Esophagus muscularis mucosa (tissue), 4 donors: ENCODE measurements around the gene HOXB5. TPM values are rescaled to one million over a fixed set of nuclear protein-coding genes. Genes with fewer than 3 reads are reported as not detected.

Experiments used
- DNase-seq: peaks from one replicate; pipeline ENCODE4 v3.0.0-alpha.2; 2017; ENCODE audit errors: extremely low spot score
- H3K27ac ChIP-seq, 4 donors: fragments of 200-600 bp; sonication (generic); replicated peaks in 1 of 4; 1 replicate in 3 of 4; 2 replicates in 1 of 4; pipeline ENCODE4 v1.5.1; 2016 to 2019; ENCODE audit warnings: mild to moderate bottlenecking in 1 of 4
- H3K27me3 ChIP-seq, 4 donors: fragments of 200-600 bp; sonication (generic); one replicate each; pipeline versions ENCODE4 v1.5.1 to v1.6.0; 2016 to 2019
- H3K36me3 ChIP-seq, 4 donors: fragments of 200-600 bp; sonication (generic); one replicate each; pipeline ENCODE4 v1.5.1; 2016 to 2019
- H3K4me1 ChIP-seq, 4 donors: fragments of 200-600 bp; sonication (generic); one replicate each; pipeline ENCODE4 v1.5.1; 2016 to 2019
- H3K4me3 ChIP-seq, 4 donors: fragments of 200-600 bp; sonication (generic); 1 replicate in 2 of 4; 2 replicates in 2 of 4; pipeline ENCODE4 v1.5.1; 2016 to 2019; ENCODE audit warnings: mild to moderate bottlenecking in 4 of 4, moderate library complexity in 1 of 4
- H3K9me3 ChIP-seq, 4 donors: fragments of 200-600 bp; sonication (generic); 1 replicate in 3 of 4; 2 replicates in 1 of 4; pipeline ENCODE4 v1.5.1; 2016 to 2019
- CTCF ChIP-seq, 3 experiments: fragments of 200-600 bp in 2 of 3; fragments of 450-650 bp in 1 of 3; sonication (generic) in 2 of 3; IDR thresholded peaks; one replicate each; pipeline ENCODE4 v1.5.1; 2017 to 2019; ENCODE audit warnings: antibody characterized with exemption in 3 of 3, mild to moderate bottlenecking in 2 of 3, moderate library complexity in 1 of 3
- EP300 ChIP-seq: sonication (generic); formaldehyde crosslinking; IDR thresholded peaks from one replicate; pipeline ENCODE4 v1.6.1; 2017; ENCODE audit warnings: antibody characterized with exemption
- POLR2A ChIP-seq: fragments of 450-650 bp; IDR thresholded peaks from one replicate; pipeline ENCODE4 v1.6.1; 2017; ENCODE audit warnings: antibody characterized with exemption, moderate library complexity, mild to moderate bottlenecking, low read depth
- POLR2AphosphoS5 ChIP-seq, 2 donors: sonication (generic); formaldehyde crosslinking; IDR thresholded peaks; one replicate each; pipeline ENCODE4 v1.6.1; 2017; ENCODE audit warnings: antibody characterized with exemption in 2 of 2
- WGBS: methylation state at CpG from one replicate; pipeline ENCODE4 v1.1.5; 2018; 5-methylcytosine and 5-hydroxymethylcytosine counted together
- intact Hi-C: fragments of 100-400 bp; cut with DNase I; formaldehyde crosslinking; loops from one replicate; pipeline ENCODE4 v1.15.1; 2023
- total RNA-seq, 4 donors: library from RNA; depleted of rRNA; stranded (reverse); fragments of >200 nt; gene quantifications; one replicate each; pipeline versions ENCODE4 v1.1.0 to v1.2.1, GENCODE V29; 2016

Gene HOXB5
- total RNA-seq, 4 donors from 2014 or later = 0.17 to 0.83 (median 0.36) TPM

DNA sequence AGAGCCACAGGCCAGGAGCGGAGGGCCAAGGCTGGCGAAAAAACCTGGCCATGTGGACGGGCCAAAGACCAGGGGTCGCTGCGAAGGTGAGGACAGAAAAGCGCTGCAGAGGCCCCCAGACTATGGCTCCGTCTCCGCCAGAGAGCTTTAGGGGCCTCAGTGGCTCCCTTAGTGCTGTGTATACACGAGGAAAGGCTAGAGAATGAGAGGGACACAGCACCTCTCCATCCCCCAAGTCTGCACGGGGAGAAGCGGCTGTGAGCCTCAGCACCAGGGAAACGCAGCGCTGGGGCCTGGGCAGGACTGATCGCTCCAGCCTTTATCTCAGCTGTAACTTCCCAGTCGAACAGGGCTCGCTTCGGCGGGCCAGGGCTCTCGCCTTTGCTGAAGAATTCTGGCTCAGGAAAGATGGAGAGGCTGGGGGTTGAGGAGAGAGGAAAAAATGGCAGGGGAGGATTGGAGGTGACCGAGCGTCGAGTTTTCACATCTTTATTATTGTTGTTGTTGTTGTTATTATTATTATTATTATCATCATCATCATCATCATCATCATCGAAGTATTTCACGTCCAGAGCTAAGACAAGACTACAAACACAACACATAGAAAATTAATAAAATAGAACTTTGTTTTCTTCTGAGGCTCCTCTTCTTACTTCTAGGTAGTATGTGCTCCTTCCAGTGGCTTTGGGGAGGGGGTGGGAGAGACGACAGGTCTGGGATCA lies 1.9 kb upstream of the HOXB5 start:
- Histone ChIP-seq H3K36me3 (no peaks in the 10 kb centered on the region), H3K27me3 (peaks cover 6 to 88% (median 42%) of the 10 kb centered on the region in 4 donors), H3K4me1 (peaks cover 33 to 61% (median 56%) of the 10 kb centered on the region in 4 donors), H3K4me3 (no peak overlapping the region), H3K27ac (no peak overlapping the region), H3K9me3 (no peaks in the 10 kb centered on the region)
- DNase-seq = no peak
- WGBS = 69% methylated on average over 24 of the region's 25 CpGs
- TF ChIP-seq POLR2A (no peak), POLR2AphosphoS5 (IDR thresholded peaks at IDR 0.05) (no peak), CTCF (IDR thresholded peaks at IDR 0.05) (no peak), EP300 (no peak)
- intact Hi-C loops = loop anchor here (2.0 kb wide), 1 partner anchor 103 kb away; no protein-coding TSS in a partner anchor

- no peak for DNase-seq
- Histone ChIP-seq H3K27me3 (peaks cover 6 to 81% (median 36%) of the 10 kb centered on the region in 4 donors), H3K9me3 (no peaks in the 10 kb centered on the region), H3K27ac (peak overlapping the region in 1 of 4 donors; percentile 56), H3K4me1 (peaks cover 33 to 61% (median 56%) of the 10 kb centered on the region in 4 donors), H3K4me3 (no peak overlapping the region), H3K36me3 (no peaks in the 10 kb centered on the region)
- 86% methylated on average over 25 of the region's 25 CpGs for WGBS
- intact Hi-C loops = loop anchor here (1.0 to 5.0 kb wide), 3 partner anchors 102 to 257 kb away; no protein-coding TSS in a partner anchor
- TF ChIP-seq POLR2A = no peak
- TF ChIP-seq CTCF (IDR thresholded peaks at IDR 0.05) = no peak
- TF ChIP-seq EP300 = no peak
- TF ChIP-seq POLR2AphosphoS5 (IDR thresholded peaks at IDR 0.05) = no peak
Measured at GRCh38 chr17:48594538-48595277, 1.1 kb upstream of the HOXB5 start.

GRCh38 chr17:48593840-48594537 lies 410 bp upstream of the HOXB5 start:
- peaks cover 6 to 73% (median 31%) of the 10 kb centered on the region in 4 donors for H3K27me3 ChIP-seq
- intact Hi-C loops = loop anchor here (1.0 to 5.0 kb wide), 3 partner anchors 101 to 257 kb away; no protein-coding TSS in a partner anchor
- DNase-seq = no peak
- TF ChIP-seq EP300 = no peak
- peak in 2 of 3 experiments; percentile 97 to 99 for TF ChIP-seq CTCF (IDR thresholded peaks at IDR 0.05)
- TF ChIP-seq POLR2AphosphoS5 (IDR thresholded peaks at IDR 0.05) = peak in 1 of 2 donors; percentile 65
- H3K9me3 ChIP-seq = no peaks in the 10 kb centered on the region
- H3K36me3 ChIP-seq = no peaks in the 10 kb centered on the region
- 19% methylated on average over 36 of the region's 37 CpGs for WGBS
- peaks cover 33 to 61% (median 56%) of the 10 kb centered on the region in 4 donors for H3K4me1 ChIP-seq
- peak overlapping the region; percentile 42 to 72 (median 60) for H3K27ac ChIP-seq
- peak overlapping the region; percentile 54 to 64 (median 60) for H3K4me3 ChIP-seq

DNA sequence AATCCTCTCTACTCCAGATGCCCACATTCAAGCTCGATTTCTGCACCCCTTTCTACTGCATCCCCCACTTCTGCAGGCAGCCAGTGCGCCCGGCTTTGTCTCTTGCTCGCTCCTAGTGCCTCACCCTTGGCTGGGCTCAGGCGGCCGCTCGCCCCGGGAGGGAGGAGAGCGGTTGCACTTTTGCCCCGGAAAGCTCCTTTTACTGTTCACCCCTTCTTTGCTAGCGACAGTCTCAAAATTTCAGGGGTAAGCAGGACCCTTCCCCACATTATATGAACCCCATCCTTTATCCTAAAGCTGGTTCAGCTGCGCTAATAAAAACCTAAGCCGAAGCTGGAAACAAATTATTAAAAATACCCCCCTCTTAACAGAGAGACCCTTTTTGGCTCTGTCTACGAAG lies 1.0 kb downstream of the HOXB5 start:
- Histone ChIP-seq H3K27me3 (peaks cover 6 to 59% (median 23%) of the 10 kb centered on the region in 4 donors), H3K4me3 (peak overlapping the region; percentile 54 to 64 (median 60)), H3K4me1 (peaks cover 24 to 54% (median 46%) of the 10 kb centered on the region in 4 donors), H3K9me3 (no peaks in the 10 kb centered on the region), H3K27ac (peak overlapping the region; percentile 42 to 72 (median 60)), H3K36me3 (no peaks in the 10 kb centered on the region)
- no peak for DNase-seq
- TF ChIP-seq POLR2A = no peak
- intact Hi-C loops = loop anchor here (5.0 kb wide), 1 partner anchor 255 kb away; no protein-coding TSS in a partner anchor
- whole genome bisulfite sequencing = 26% methylated on average over 14 of the region's 14 CpGs
